HG02623 (cell line): ENCODE measurements around the gene ACTR1A.

Source experiments
- ATAC-seq: cut with Tn5 transposase; IDR thresholded peaks from one replicate; pipeline ENCODE4 v1.9.1; 2021; ENCODE audit warnings: moderate library complexity; ENCODE audit not compliant: unreplicated experiment

The ACTR1A gene

GRCh38 chr10:102431452-102432124 lies 70.9 kb downstream of the ACTR1A start:
- no peak for ATAC-seq

- no peak for ATAC-seq
Measured at GRCh38 chr10:102429468-102429867, 73.0 kb downstream of the ACTR1A start.
